Activated naive CD4-positive, alpha-beta T cell treated with anti-CD3 and anti-CD28 coated beads for 36 hours (primary cell): ENCODE data around the gene RNU1-4. TPM values are rescaled to one million over a fixed set of nuclear protein-coding genes. Genes with fewer than 3 reads are reported as not detected.
"Not testable (repeated sequence)": the region's sequence is repeated elsewhere in the genome, so short reads cannot be mapped to it uniquely, and the experiment has no call there.

ENCODE experiments used
- CTCF ChIA-PET: fragments of 350-600 bp; sonication (Branson Sonifier 250); formaldehyde crosslinking; loops from one replicate; lab custom pipeline; 2021; ENCODE audit warnings: antibody characterized with exemption; lab: Charles Lee
- DNase-seq: peaks from one replicate; pipeline ENCODE4 v3.0.0-alpha.2; 2020
- H3K27ac Mint-ChIP-seq: one replicate; pipeline ENCODE4 v1.8.0; 2021; ENCODE audit warnings: mild to moderate bottlenecking, mixed read lengths
- H3K27me3 Mint-ChIP-seq: one replicate; pipeline ENCODE4 v1.8.0; 2021; ENCODE audit warnings: low read depth, mixed read lengths
- H3K36me3 Mint-ChIP-seq: one replicate; pipeline ENCODE4 v1.8.0; 2021; ENCODE audit warnings: low read depth, mixed read lengths
- H3K4me1 Mint-ChIP-seq: one replicate; pipeline ENCODE4 v1.8.0; 2021; ENCODE audit warnings: low read depth, mixed read lengths
- H3K4me3 Mint-ChIP-seq: one replicate; pipeline ENCODE4 v1.8.0; 2021; ENCODE audit warnings: mild to moderate bottlenecking, moderate library complexity, mixed read lengths
- H3K9me3 Mint-ChIP-seq: one replicate; pipeline ENCODE4 v1.8.0; 2021; ENCODE audit warnings: mixed read lengths
- intact Hi-C: fragments of 100-400 bp; cut with micrococcal nuclease; formaldehyde crosslinking; loops from one replicate; pipeline ENCODE4 v1.15.1; 2023
- total RNA-seq, 2 experiments: library from RNA; stranded (reverse); gene quantifications; one replicate each; pipeline ENCODE4 v1.2.3, GENCODE V29; 2021

Gene RNU1-4
- total RNA-seq, 2 experiments from 2014 or later, result 1,341 to 1,386 TPM

DNA sequence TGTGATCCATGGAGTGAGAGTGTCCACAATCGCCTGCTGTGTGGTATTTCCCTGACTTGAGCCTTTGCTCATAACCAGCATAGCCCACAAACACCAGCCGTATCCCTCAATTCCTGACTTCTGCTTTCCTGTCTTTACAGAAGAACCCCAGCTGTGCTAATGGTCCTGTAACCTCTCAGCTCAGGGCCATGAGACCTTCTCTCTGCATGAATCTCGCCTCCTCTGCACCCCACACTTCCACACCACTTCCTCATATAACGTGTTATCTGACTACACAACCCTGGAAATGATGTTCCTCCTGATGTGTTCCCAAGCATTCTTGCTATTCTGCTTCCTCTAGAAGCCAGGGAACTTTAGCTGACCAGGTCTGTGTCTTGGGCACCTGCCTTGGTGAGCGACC lies 41.3 kb downstream of the RNU1-4 start:
- H3K9me3 Mint-ChIP-seq, intact Hi-C loops, H3K27ac Mint-ChIP-seq, H3K36me3 Mint-ChIP-seq, H3K4me3 Mint-ChIP-seq, CTCF ChIA-PET, H3K4me1 Mint-ChIP-seq, DNase-seq: not testable (repeated sequence)
- H3K27me3 Mint-ChIP-seq, result peaks cover 11% of the 10 kb centered on the region

GRCh38 chr1:16784955-16785354 lies 44.6 kb downstream of the RNU1-4 start:
- DNase-seq, CTCF ChIA-PET, intact Hi-C loops, H3K4me1 Mint-ChIP-seq, H3K27ac Mint-ChIP-seq, H3K36me3 Mint-ChIP-seq, H3K4me3 Mint-ChIP-seq, H3K9me3 Mint-ChIP-seq, H3K27me3 Mint-ChIP-seq: not testable (repeated sequence)

DNA sequence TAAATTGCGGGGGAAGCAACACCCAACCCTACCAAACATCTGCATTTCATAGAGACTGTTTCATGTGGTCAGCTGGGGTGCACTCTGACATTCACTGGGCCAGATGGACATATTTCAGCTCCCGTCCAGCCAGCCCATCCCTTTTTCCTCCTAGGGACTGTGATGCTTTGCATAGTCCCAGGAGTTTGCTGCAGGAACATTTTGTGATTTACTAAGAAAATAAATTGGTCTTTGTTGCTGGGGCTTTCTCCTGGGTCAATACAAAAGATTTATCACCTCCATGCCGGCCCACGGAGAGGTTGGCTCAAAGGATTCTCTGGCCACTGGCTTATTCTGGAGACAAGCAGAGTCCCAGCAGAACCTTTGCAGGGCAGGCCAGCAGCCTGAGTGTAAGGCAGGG lies 46.0 kb downstream of the RNU1-4 start:
- H3K27ac Mint-ChIP-seq, H3K4me3 Mint-ChIP-seq, H3K36me3 Mint-ChIP-seq, intact Hi-C loops, H3K27me3 Mint-ChIP-seq, H3K9me3 Mint-ChIP-seq, DNase-seq, H3K4me1 Mint-ChIP-seq, CTCF ChIA-PET: not testable (repeated sequence)

DNA sequence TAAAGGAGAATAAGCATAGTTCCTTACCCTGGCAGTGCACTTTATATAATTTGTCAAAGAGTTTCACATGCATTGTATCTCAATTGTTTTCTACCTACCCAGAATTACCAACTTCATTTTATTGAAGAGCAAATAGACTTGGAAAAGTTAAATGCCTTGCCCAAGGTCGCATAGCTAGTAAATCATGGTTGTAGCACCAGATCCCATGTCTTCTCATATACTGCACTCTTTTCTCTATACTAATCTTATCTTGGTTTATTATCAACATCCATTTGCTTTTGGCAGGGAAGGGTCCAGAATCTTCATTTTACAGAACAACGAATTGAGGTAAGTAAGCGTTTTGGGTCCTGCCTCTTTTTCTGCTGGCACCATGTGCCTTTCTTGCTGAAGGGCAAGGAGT lies 46.9 kb downstream of the RNU1-4 start:
- CTCF ChIA-PET, H3K4me3 Mint-ChIP-seq, DNase-seq, H3K27me3 Mint-ChIP-seq, intact Hi-C loops, H3K36me3 Mint-ChIP-seq, H3K4me1 Mint-ChIP-seq, H3K27ac Mint-ChIP-seq, H3K9me3 Mint-ChIP-seq: not testable (repeated sequence)

GRCh38 chr1:16787711-16788110 lies 47.4 kb downstream of the RNU1-4 start:
- CTCF ChIA-PET, H3K27me3 Mint-ChIP-seq: not testable (repeated sequence)

More at GRCh38 chr1:16787711-16788110, 47.4 kb downstream of the RNU1-4 start:
- intact Hi-C loops, H3K4me1 Mint-ChIP-seq, DNase-seq, H3K9me3 Mint-ChIP-seq, H3K27ac Mint-ChIP-seq, H3K4me3 Mint-ChIP-seq, H3K36me3 Mint-ChIP-seq: not testable (repeated sequence)

Other genes with a start within 250 kb of the RNU1-4 start
- 1,000 to 10,000 TPM; 1,341 to 1,386 TPM for gene RNU1-1, start 226.2 kb upstream of the RNU1-4 start, total RNA-seq
- 1 to 10 TPM; 1.6 to 1.9 TPM for gene NBPF1, start 127.0 kb upstream of the RNU1-4 start, total RNA-seq
- gene RNU1-3, start 73.6 kb upstream of the RNU1-4 start, total RNA-seq, result 1,000 to 10,000 TPM; 1,341 to 1,386 TPM
- gene RNU1-2, start 155.5 kb downstream of the RNU1-4 start, total RNA-seq, result 1,000 to 10,000 TPM; 1,341 to 1,386 TPM
- gene CROCC, start 181.4 kb downstream of the RNU1-4 start, total RNA-seq, result 10 to 100 TPM; 15.5 to 15.7 TPM
- gene MFAP2, start 240.1 kb downstream of the RNU1-4 start, total RNA-seq, result not detected